Measurements from ENCODE around the gene ETV6. TPM values are rescaled to one million over a fixed set of nuclear protein-coding genes. Genes with fewer than 3 reads are reported as not detected.
A peak's percentile ranks its signal among the peaks of the same experiment; 100 is the strongest.

Gene ETV6
- total RNA-seq, 1 donor from 2014 or later: 119 TPM

- H3K9me3 Mint-ChIP-seq: peaks cover 7% of the 10 kb centered on the region
- H3K36me3 Mint-ChIP-seq (ENCODE audit: low read depth): peaks cover 58% of the 10 kb centered on the region
- H3K4me1 Mint-ChIP-seq: peaks cover 72% of the 10 kb centered on the region
- no peak overlapping the region for H3K4me3 Mint-ChIP-seq
- DNase-seq: no peak
- H3K27ac Mint-ChIP-seq: peak overlapping the region; percentile 62
- H3K27me3 Mint-ChIP-seq: no peaks in the 10 kb centered on the region
- intact Hi-C loops (cut with micrococcal nuclease): no loop called here
Observed at GRCh38 chr12:11776316-11776715, 126.8 kb downstream of the ETV6 start.

DNA sequence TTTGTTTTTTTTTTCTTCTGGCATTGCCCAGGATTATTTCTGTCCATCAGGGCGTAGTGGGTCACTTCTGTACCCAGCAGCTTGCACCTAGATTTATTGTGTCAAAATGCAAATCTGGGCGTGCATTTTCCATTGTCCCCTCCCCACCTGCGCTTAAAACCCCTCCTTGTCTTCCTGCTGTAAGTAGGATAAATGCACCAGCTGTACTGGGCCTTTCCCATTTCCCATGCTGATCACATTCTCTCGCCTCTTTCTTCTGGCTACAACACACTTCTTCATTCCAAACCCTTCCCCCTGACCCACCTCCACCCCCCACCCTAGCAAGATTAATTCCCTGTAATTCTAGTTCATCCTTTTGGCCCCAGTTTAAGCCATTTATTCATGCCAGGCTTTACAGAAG is 128.0 kb downstream of the ETV6 start:
- Mint-ChIP-seq H3K27me3 (no peaks in the 10 kb centered on the region), H3K27ac (peak overlapping the region; percentile 87), H3K4me1 (peaks cover 69% of the 10 kb centered on the region), H3K4me3 (peak overlapping the region; percentile 68), H3K9me3 (peaks cover under 1% of the 10 kb centered on the region), H3K36me3 (ENCODE audit: low read depth) (peaks cover 53% of the 10 kb centered on the region)
- no peak for DNase-seq
- intact Hi-C loops (cut with micrococcal nuclease): no loop called here

DNA sequence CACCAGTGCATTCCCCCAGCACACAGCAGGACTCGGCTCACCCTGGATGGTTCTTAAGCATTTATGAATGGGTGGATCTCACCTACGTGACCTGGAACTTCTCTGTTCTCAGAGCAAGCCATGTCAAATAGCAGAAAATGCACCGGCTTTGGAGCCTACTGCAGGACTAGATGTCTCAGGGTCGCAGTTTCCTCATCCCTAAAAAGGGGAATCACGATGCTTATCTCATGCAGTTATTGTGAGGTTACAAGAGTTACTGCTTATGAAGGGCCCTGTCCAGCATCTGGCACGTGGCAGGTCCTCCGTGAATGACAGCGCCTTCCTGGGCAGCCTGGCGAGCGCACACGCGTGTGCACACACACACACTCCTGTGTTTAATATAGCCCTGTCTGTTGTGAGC is 128.5 kb downstream of the ETV6 start:
- H3K9me3 Mint-ChIP-seq: peaks cover 3% of the 10 kb centered on the region
- H3K4me1 Mint-ChIP-seq: peaks cover 68% of the 10 kb centered on the region
- intact Hi-C loops (cut with micrococcal nuclease): loop anchor here (2.0 kb wide), 2 partner anchors 181 to 255 kb away; no protein-coding TSS in a partner anchor
- peak overlapping the region; percentile 87 for H3K27ac Mint-ChIP-seq
- DNase-seq: no peak
- H3K27me3 Mint-ChIP-seq: no peaks in the 10 kb centered on the region
- peak overlapping the region; percentile 68 for H3K4me3 Mint-ChIP-seq
- H3K36me3 Mint-ChIP-seq (ENCODE audit: low read depth): peaks cover 52% of the 10 kb centered on the region

DNA sequence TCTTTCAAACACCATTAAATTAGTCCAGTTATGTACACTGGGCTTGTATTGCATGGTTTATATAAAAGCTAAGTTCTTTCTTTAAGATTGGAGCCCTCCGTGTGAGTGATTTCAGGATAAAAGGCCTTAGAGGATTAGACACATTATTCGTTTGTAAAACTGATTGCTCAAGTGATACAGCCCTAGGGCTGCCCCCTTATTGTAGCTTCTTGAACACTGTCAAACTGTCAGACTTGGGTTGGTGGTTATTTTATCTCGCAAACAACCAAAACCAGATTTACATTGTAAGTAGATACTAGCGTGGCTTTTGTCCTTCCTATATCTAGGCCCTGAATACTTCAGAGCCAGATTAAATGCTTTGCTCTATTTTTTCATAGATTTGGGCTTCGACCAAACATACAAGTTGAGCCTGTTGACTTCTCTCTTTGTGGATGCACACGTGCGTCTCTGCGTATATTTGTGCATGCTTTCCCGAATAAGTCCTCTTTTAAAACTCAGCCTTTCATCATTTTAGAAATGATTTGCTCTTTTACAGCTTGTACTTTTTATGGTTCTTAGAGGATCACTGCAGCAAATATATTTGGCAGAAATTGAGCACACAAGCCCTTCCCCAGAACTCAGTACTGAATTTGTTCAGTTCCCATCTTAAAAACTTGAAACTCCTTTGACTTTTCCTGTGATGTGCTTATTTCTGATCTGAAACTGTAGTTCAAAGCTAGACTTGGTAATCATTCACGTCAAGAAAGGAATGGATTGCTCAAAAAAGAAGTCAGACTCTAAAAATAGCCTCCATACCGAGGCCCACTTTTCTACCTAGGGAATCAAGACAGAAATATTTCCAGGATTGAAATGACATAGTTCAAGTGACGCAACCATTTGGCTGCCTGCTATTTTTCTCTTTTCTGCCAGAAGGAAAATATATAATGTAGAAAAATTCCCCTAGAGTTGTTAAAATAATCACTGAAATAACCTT is 129.5 kb downstream of the ETV6 start:
- peaks cover 53% of the 10 kb centered on the region for H3K36me3 Mint-ChIP-seq (ENCODE audit: low read depth)
- no peaks in the 10 kb centered on the region for H3K27me3 Mint-ChIP-seq
- H3K4me1 Mint-ChIP-seq: peaks cover 70% of the 10 kb centered on the region
- peak overlapping the region; percentile 68 for H3K4me3 Mint-ChIP-seq
- intact Hi-C loops (cut with micrococcal nuclease): loop anchor here (1.0 to 2.0 kb wide), 5 partner anchors 57 to 254 kb away; no protein-coding TSS in a partner anchor
- peaks cover 10% of the 10 kb centered on the region for H3K9me3 Mint-ChIP-seq
- H3K27ac Mint-ChIP-seq: peak overlapping the region; percentile 87
- DNase-seq: no peak

- peak; percentile 54 for DNase-seq
Observed at GRCh38 chr12:11780521-11781101, 131.1 kb downstream of the ETV6 start.

GRCh38 chr12:11782914-11783420 is 133.5 kb downstream of the ETV6 start:
- peak overlapping the region; percentile 75 for H3K27ac Mint-ChIP-seq

More at GRCh38 chr12:11780521-11781101, 131.1 kb downstream of the ETV6 start:
- H3K27ac Mint-ChIP-seq: peak overlapping the region; percentile 87
- H3K9me3 Mint-ChIP-seq: peaks cover 13% of the 10 kb centered on the region
- H3K4me1 Mint-ChIP-seq: peaks cover 66% of the 10 kb centered on the region
- peak overlapping the region; percentile 29 for H3K4me3 Mint-ChIP-seq
- intact Hi-C loops (cut with micrococcal nuclease): loop anchor here (1.0 to 2.0 kb wide), 3 partner anchors 8 to 32 kb away; no protein-coding TSS in a partner anchor
- no peaks in the 10 kb centered on the region for H3K27me3 Mint-ChIP-seq
- H3K36me3 Mint-ChIP-seq (ENCODE audit: low read depth): peaks cover 54% of the 10 kb centered on the region

DNA sequence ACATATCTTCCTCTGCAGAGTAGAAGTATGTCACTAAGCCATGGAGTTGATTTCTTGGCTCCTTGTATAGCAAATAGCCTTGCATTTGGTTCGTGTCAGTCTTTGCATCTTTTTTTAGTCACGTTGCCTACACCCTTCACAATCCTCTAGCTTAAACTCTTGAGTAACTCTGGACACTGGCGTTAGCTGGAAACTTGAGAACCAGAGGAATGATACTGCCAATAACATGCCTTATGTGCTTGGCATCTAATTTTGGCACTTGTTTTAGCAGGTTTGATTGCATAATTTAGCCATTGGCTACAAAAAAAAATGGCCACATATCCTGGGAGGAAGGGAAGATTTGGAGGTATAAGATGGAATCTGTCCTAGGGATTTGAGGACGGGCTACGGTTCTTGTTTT is 136.2 kb downstream of the ETV6 start:
- peaks cover 43% of the 10 kb centered on the region for H3K4me1 Mint-ChIP-seq
- H3K9me3 Mint-ChIP-seq: peaks cover 14% of the 10 kb centered on the region
- H3K36me3 Mint-ChIP-seq (ENCODE audit: low read depth): peaks cover 55% of the 10 kb centered on the region

More at GRCh38 chr12:11782914-11783420, 133.5 kb downstream of the ETV6 start:
- peak; percentile 53 for DNase-seq
- Mint-ChIP-seq H3K36me3 (ENCODE audit: low read depth) (peaks cover 41% of the 10 kb centered on the region), H3K9me3 (peaks cover 14% of the 10 kb centered on the region), H3K27me3 (no peaks in the 10 kb centered on the region), H3K4me1 (peaks cover 57% of the 10 kb centered on the region), H3K4me3 (peak overlapping the region; percentile 3)
- intact Hi-C loops (cut with micrococcal nuclease): no loop called here

GRCh38 chr12:11786638-11787365 is 137.3 kb downstream of the ETV6 start:
- H3K4me1 Mint-ChIP-seq: peaks cover 36% of the 10 kb centered on the region
- H3K27me3 Mint-ChIP-seq: no peaks in the 10 kb centered on the region
- peaks cover 60% of the 10 kb centered on the region for H3K36me3 Mint-ChIP-seq (ENCODE audit: low read depth)
- intact Hi-C loops (cut with micrococcal nuclease): no loop called here
- H3K4me3 Mint-ChIP-seq: no peak overlapping the region
- no peak overlapping the region for H3K27ac Mint-ChIP-seq
- peaks cover 14% of the 10 kb centered on the region for H3K9me3 Mint-ChIP-seq
- no peak for DNase-seq

More for the DNA sequence above, 136.2 kb downstream of the ETV6 start:
- H3K4me3 Mint-ChIP-seq: no peak overlapping the region
- H3K27me3 Mint-ChIP-seq: no peaks in the 10 kb centered on the region
- intact Hi-C loops (cut with micrococcal nuclease): no loop called here
- H3K27ac Mint-ChIP-seq: peak overlapping the region; percentile 31
- no peak for DNase-seq

DNA sequence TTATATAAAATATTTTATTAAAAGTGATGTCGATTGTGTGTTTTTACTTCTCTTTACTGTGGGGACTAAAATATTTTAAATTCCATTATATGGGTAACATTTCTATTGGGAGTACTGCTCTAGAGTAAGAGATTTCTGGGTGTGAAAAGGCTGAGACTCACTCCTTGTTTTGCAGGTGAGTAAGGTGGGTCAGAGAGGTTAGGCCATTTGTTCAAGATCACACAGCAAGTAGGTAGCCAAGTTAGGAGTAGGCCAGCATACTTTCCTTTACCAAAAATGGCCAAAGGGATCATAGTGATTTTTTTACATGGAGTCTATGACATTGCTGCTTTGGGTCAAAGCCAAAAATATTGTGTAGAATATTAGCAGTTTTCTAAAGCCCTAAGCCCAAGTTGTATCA is 138.0 kb downstream of the ETV6 start:
- Mint-ChIP-seq H3K4me1 (peaks cover 34% of the 10 kb centered on the region), H3K9me3 (peaks cover 14% of the 10 kb centered on the region), H3K27ac (no peak overlapping the region), H3K4me3 (no peak overlapping the region), H3K27me3 (no peaks in the 10 kb centered on the region), H3K36me3 (ENCODE audit: low read depth) (peaks cover 61% of the 10 kb centered on the region)
- intact Hi-C loops (cut with micrococcal nuclease): no loop called here
- no peak for DNase-seq

DNA sequence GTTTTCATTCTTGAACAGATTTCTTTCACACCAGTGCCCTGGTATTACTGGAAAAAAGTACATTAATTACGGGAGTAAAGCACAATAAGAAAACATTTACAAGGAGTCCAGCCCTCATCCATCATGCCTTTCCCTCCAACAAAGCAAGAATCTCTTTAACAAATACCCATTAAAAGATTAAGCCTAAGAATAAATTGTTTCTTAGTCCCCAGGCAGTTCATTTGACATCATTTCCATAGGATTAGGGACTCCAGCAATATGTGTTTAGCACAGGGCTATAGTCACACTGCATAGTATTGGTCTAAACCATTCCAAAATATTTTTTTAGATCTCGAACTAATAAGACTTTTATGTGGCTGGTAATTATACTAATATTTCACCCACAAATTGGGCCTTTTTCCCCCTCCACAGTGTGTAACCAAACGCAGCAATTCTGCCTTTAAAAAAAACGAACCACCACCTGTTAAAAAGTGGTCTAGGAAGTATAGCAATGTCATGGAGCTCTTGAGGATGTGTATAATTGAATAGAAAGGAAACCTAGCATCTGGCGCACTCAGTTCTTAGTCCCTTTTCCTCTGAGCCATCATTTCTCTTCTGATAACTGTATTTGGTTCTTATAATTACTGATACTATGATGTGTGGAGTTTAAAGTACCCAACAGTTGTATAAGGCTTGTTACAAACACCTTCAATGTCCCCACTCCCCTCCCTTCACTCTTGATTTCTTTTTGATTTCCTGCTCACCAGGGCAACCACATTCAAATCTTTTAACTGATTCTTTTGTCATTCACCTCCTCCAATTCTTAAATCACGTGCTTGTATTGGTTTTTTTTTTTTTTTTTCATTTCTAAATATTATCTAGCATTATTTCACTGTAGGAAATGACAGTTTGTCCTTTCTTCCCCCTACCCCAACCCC is 138.7 kb downstream of the ETV6 start:
- Mint-ChIP-seq H3K27ac (peak overlapping the region; percentile 34), H3K9me3 (peaks cover 8% of the 10 kb centered on the region), H3K36me3 (ENCODE audit: low read depth) (peaks cover 56% of the 10 kb centered on the region), H3K27me3 (no peaks in the 10 kb centered on the region), H3K4me1 (peaks cover 28% of the 10 kb centered on the region), H3K4me3 (no peak overlapping the region)
- DNase-seq: no peak
- intact Hi-C loops (cut with micrococcal nuclease): no loop called here

DNA sequence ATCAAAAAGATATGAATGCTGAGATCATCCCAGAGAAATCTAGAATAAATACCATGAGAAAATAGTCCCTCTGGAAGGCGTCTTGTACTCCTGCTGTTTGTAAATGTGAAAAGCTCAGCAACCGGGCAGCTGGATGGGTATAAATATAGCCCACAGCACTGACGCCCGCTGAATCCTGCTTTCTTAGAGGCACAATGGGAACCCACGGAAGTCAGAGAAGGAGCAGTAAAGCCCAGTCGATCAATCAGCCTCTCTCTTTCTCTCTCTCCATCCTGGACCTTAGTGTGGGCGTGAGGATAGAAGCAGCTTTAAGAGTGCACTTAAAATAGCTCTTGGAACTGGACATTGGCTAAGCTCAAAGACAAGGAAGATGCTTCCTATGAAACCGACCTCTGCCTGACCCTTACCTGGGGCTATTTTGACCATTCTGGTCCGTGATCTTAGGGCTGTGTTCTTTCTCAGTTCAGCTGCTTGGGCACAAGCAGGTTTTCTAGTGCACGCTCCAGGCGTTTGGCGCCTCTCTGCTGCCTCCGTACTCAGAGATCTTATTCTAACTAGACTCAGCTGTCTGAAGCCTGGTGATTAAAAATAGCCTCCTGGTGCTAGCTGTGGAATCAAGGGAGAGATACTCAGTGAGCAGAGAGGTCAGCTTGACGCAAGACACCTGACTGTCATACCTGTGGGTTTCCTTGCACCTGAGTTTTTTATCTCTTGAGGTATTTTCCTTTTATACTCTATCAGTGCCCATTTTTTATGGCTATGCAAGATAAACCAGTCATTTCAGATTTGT is 144.6 kb downstream of the ETV6 start:
- intact Hi-C loops (cut with micrococcal nuclease): no loop called here
- no peak for DNase-seq
- no peak overlapping the region for H3K27ac Mint-ChIP-seq
- H3K4me3 Mint-ChIP-seq: no peak overlapping the region
- H3K27me3 Mint-ChIP-seq: no peaks in the 10 kb centered on the region
- peaks cover 65% of the 10 kb centered on the region for H3K36me3 Mint-ChIP-seq (ENCODE audit: low read depth)
- peaks cover 51% of the 10 kb centered on the region for H3K4me1 Mint-ChIP-seq
- peaks cover 10% of the 10 kb centered on the region for H3K9me3 Mint-ChIP-seq

DNA sequence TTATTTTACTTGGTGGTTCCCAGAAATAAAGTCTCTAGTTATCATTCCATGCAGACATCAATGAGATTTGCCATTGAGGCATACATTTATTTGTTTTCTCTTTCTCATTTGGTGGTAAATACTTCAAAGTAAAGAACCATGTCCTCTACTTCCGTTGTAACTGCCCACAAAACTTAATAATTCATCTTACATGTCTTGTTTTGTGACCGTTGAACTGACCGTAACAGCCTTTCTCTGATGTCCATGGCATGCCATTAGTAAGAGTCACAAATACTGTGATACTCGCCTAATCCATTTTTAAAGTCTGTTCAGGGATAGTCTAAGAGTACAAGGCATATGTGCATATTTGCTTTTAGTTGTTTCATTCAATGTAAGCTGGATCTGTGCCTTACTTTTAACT is 145.3 kb downstream of the ETV6 start:
- no peak for DNase-seq
- peaks cover 10% of the 10 kb centered on the region for H3K9me3 Mint-ChIP-seq
- no peaks in the 10 kb centered on the region for H3K27me3 Mint-ChIP-seq
- peaks cover 62% of the 10 kb centered on the region for H3K36me3 Mint-ChIP-seq (ENCODE audit: low read depth)
- intact Hi-C loops (cut with micrococcal nuclease): no loop called here
- H3K4me3 Mint-ChIP-seq: no peak overlapping the region
- H3K27ac Mint-ChIP-seq: no peak overlapping the region
- peaks cover 49% of the 10 kb centered on the region for H3K4me1 Mint-ChIP-seq
